ENCODE measurements around the gene NRG3. TPM values are rescaled to one million over a fixed set of nuclear protein-coding genes. Genes with fewer than 3 reads are reported as not detected.

NRG3 gene
- total RNA-seq, 4 donors from 2014 or later = 0.54 TPM; not detected in 3

DNA sequence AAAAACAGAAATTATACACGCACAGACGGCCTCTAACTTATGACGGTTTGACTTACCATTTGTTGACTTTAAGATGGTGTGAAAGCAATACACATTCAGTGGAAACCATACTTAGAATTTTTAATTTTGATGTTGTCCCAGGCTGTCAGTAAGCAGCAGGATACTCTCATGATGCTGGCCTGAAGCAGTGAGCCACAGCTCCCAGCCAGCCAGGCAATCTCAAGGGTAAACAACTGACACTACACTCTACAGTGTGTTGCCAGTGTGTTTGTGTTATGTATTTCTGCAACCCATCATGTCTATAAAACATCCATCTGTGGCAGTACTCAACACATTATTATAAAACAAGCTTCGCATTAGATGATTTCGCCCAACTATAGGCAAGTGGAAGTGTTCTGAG, 747.5 kb downstream of the NRG3 start:
- H3K36me3 ChIP-seq = no peaks in the 10 kb centered on the region
- no peak overlapping the region for H3K27ac ChIP-seq
- WGBS, 2 donors (ENCODE audit: low coverage in 1 of 2) = 58 to 79% methylated on average over 5 of the region's 5 CpGs
- H3K27me3 ChIP-seq = no peaks in the 10 kb centered on the region
- TF ChIP-seq POLR2A (IDR thresholded peaks at IDR 0.05) = no peak
- no peak for TF ChIP-seq POLR2AphosphoS5 (IDR thresholded peaks at IDR 0.05)
- TF ChIP-seq EP300 (IDR thresholded peaks at IDR 0.05) = no peak
- peaks cover 0 to 6% (median 0%) of the 10 kb centered on the region in 3 donors for H3K9me3 ChIP-seq
- no peak overlapping the region for H3K4me3 ChIP-seq
- no peaks in the 10 kb centered on the region for H3K4me1 ChIP-seq
- no peak for ATAC-seq

DNA sequence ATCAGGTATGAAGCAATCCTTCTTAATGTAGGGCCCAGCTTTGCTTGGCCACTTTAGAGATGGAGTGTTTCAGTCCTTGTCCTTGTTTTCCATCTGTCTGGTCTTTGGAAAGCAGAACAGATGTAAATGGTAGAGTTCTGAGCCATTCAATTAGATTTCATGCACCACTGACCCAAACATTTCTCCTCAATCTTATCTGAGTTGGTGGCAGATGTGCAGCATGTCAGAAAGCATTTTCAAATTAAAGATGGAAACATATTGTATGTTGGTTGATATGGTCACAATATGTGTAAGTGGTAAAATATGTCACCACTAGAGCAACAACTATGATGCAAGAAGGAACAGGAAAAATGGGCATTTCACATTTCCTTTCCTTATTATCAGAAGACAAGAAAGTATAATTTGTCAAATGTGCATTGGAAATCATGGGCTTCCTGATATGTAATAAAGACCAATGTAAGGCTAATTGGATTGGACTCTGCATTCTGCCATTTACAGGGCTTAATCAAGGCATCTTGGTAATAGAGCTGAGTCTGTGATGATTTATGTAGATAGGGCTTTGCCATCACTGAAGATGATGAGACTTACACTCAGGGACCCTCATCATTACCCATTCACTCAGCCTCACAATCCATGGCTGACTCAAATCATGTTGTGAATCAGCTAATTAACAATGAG, 750.7 kb downstream of the NRG3 start:
- Histone ChIP-seq H3K27me3 (no peaks in the 10 kb centered on the region), H3K27ac (no peak overlapping the region), H3K4me1 (no peaks in the 10 kb centered on the region), H3K36me3 (no peaks in the 10 kb centered on the region), H3K9me3 (no peaks in the 10 kb centered on the region), H3K4me3 (no peak overlapping the region)
- ATAC-seq = no peak
- TF ChIP-seq POLR2A (IDR thresholded peaks at IDR 0.05) (no peak), POLR2AphosphoS5 (IDR thresholded peaks at IDR 0.05) (no peak), EP300 (IDR thresholded peaks at IDR 0.05) (no peak)
- TF ChIP-seq, protein P1, sequence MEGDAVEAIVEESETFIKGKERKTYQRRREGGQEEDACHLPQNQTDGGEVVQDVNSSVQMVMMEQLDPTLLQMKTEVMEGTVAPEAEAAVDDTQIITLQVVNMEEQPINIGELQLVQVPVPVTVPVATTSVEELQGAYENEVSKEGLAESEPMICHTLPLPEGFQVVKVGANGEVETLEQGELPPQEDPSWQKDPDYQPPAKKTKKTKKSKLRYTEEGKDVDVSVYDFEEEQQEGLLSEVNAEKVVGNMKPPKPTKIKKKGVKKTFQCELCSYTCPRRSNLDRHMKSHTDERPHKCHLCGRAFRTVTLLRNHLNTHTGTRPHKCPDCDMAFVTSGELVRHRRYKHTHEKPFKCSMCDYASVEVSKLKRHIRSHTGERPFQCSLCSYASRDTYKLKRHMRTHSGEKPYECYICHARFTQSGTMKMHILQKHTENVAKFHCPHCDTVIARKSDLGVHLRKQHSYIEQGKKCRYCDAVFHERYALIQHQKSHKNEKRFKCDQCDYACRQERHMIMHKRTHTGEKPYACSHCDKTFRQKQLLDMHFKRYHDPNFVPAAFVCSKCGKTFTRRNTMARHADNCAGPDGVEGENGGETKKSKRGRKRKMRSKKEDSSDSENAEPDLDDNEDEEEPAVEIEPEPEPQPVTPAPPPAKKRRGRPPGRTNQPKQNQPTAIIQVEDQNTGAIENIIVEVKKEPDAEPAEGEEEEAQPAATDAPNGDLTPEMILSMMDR (IDR thresholded peaks at IDR 0.05) = no peak

DNA sequence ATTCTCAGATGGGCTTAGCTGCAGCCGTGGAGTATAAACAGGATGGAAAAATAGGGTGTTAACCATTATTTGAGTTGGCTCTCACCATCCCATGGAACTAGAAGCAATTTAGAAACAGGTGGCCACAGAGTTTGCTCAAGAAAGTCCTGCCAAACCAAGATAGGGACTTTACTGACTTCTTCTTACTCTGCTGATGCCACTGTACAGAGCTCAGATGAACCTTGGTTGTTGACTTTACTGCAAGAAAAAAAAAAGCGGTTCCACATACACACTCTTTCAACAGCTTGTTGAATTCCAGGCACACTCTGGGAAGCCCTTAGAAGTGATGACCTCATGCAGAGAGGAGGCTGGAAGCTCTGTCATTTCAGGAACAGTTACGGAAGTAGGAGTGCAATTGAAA, 753.4 kb downstream of the NRG3 start:
- Histone ChIP-seq H3K36me3 (no peaks in the 10 kb centered on the region), H3K27ac (peak overlapping the region in 1 of 4 donors; percentile 24), H3K4me1 (no peaks in the 10 kb centered on the region), H3K27me3 (no peaks in the 10 kb centered on the region), H3K4me3 (no peak overlapping the region), H3K9me3 (no peaks in the 10 kb centered on the region)
- 22 to 37% methylated on average over 3 of the region's 3 CpGs for WGBS, 2 donors (ENCODE audit: low coverage in 1 of 2)
- no peak for TF ChIP-seq EP300 (IDR thresholded peaks at IDR 0.05)
- TF ChIP-seq, protein P1 (IDR thresholded peaks at IDR 0.05) = no peak
- no peak for TF ChIP-seq POLR2AphosphoS5 (IDR thresholded peaks at IDR 0.05)
- no peak for TF ChIP-seq POLR2A (IDR thresholded peaks at IDR 0.05)
- peak; percentile 69 for ATAC-seq

DNA sequence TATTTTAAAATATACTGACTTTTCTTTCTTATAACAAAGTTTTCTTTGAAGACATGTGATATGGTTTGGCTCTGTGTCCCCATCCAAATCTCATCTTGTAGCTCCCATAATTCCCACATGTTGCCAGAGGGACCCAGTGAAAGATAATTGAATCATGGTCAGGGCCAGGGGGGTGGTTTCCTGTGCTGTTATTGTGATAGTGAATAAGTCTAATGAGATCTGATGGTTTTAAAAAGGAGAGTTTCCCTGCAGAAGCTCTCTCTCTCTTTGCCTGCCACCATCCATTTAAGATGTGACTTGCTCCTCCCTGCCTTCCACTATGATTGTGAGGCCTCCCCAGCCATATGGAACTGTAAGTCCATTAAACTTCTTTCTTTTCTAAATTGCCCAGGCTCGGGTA, 768.1 kb downstream of the NRG3 start:
- H3K4me1 ChIP-seq = no peaks in the 10 kb centered on the region
- WGBS, 2 donors (ENCODE audit: low coverage in 1 of 2) = 17 to 45% methylated on average over 1 of the region's 1 CpG
- no peak overlapping the region for H3K4me3 ChIP-seq
- no peak for ATAC-seq
- H3K27me3 ChIP-seq = no peaks in the 10 kb centered on the region
- H3K36me3 ChIP-seq = no peaks in the 10 kb centered on the region
- peak overlapping the region in 1 of 4 donors; percentile 42 for H3K27ac ChIP-seq
- no peaks in the 10 kb centered on the region for H3K9me3 ChIP-seq
- TF ChIP-seq EP300 (IDR thresholded peaks at IDR 0.05) (no peak), POLR2A (IDR thresholded peaks at IDR 0.05) (no peak), POLR2AphosphoS5 (IDR thresholded peaks at IDR 0.05) (no peak)
- TF ChIP-seq, protein P1 (IDR thresholded peaks at IDR 0.05) = no peak

DNA sequence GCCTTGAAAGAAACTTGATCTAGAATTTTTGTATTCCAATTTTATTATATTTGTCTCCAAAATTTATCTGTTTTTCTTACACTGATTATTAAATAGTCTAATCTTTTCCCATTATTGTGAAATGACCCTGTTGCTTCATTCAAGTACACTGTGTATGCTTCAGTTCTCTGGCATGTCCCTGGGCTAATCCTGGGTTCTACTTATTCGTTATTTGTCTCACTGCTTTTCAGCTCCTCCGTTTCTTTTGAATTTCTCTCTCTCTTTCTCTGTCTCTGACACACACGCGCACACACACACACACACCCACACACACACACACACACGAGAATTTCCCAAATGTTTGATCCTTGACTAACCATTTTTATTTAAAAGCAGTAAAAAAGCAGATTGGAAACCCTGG, 768.6 kb downstream of the NRG3 start:
- no peaks in the 10 kb centered on the region for H3K27me3 ChIP-seq
- no peak for TF ChIP-seq POLR2AphosphoS5 (IDR thresholded peaks at IDR 0.05)
- no peak for TF ChIP-seq POLR2A (IDR thresholded peaks at IDR 0.05)
- no peak for TF ChIP-seq EP300 (IDR thresholded peaks at IDR 0.05)
- TF ChIP-seq, protein P1 (IDR thresholded peaks at IDR 0.05) = no peak
- H3K36me3 ChIP-seq = no peaks in the 10 kb centered on the region
- no peak overlapping the region for H3K4me3 ChIP-seq
- ATAC-seq = peak; percentile 86
- no peaks in the 10 kb centered on the region for H3K9me3 ChIP-seq
- no peaks in the 10 kb centered on the region for H3K4me1 ChIP-seq
- WGBS, 2 donors (ENCODE audit: low coverage in 1 of 2) = 53 to 67% methylated on average over 1 to 5 of the region's 5 CpGs
- peak overlapping the region in 3 of 4 donors; percentile 33 to 49 (median 42) for H3K27ac ChIP-seq

All from gastroesophageal sphincter (tissue), 4 donors.